H1 (cell line): ENCODE results near the gene KRT17.

Experiments used
- ATF2 ChIP-seq: IDR thresholded peaks from 2 replicates; pipeline ENCODE4 v1.6.1; 2012; ENCODE audit warnings: low read length, inconsistent platforms
- BACH1 ChIP-seq: IDR thresholded peaks from 2 replicates; pipeline ENCODE4 v1.6.1; 2012; ENCODE audit warnings: low read length, improper control_type of control experiment
- EZH2 ChIP-seq: fragments of 200-600 bp; sonication (generic); IDR thresholded peaks from 2 replicates; pipeline ENCODE4 v1.7.1; 2012; ENCODE audit warnings: low read depth, mild to moderate bottlenecking, moderate library complexity, low read length, inconsistent platforms; ENCODE audit not compliant: severe bottlenecking
- JUND ChIP-seq: IDR thresholded peaks from 2 replicates; pipeline ENCODE4 v1.6.1; 2011; ENCODE audit warnings: mild to moderate bottlenecking, improper control_type of control experiment, low read length
- KDM5A ChIP-seq: fragments of 200-600 bp; IDR thresholded peaks from 2 replicates; pipeline ENCODE4 v1.7.1; 2012; ENCODE audit warnings: mild to moderate bottlenecking, low read length, inconsistent platforms, mixed read lengths
- MAFK ChIP-seq: IDR thresholded peaks from 2 replicates; pipeline ENCODE4 v1.6.1; 2012; ENCODE audit warnings: low read depth, mild to moderate bottlenecking, improper control_type of control experiment, low read length
- POLR2A ChIP-seq, 2 experiments: IDR thresholded peaks; 1 replicate in 1 of 2; 2 replicates in 1 of 2; pipeline ENCODE4 v1.6.1; 2011; ENCODE audit warnings: low read depth in 2 of 2, low read length in 2 of 2, mild to moderate bottlenecking in 2 of 2; ENCODE audit errors: control extremely low read depth in 1 of 2
- RAD21 ChIP-seq, 2 experiments: IDR thresholded peaks in 1 of 2; conservative IDR thresholded peaks in 1 of 2; 2 replicates each; pipeline ENCODE4 v1.6.1; 2011; ENCODE audit warnings: low read depth in 2 of 2, low read length in 2 of 2, improper control_type of control experiment in 1 of 2, inconsistent platforms in 1 of 2, mild to moderate bottlenecking in 1 of 2, moderate library complexity in 1 of 2
- RXRA ChIP-seq: IDR thresholded peaks from 2 replicates; pipeline ENCODE4 v1.6.1; 2011; ENCODE audit warnings: low read depth, mild to moderate bottlenecking, low read length, moderate library complexity; ENCODE audit not compliant: insufficient read depth
- SIRT6 ChIP-seq: IDR thresholded peaks from one replicate; pipeline ENCODE4 v1.7.1; 2012; ENCODE audit warnings: low read length, inconsistent platforms
- ZNF274 ChIP-seq: IDR thresholded peaks from 2 replicates; pipeline ENCODE4 v1.7.0; 2012; ENCODE audit warnings: low read length, borderline replicate concordance; ENCODE audit errors: extremely low read depth
- TF ChIP-seq, protein P1 (sequence below), 3 experiments: IDR thresholded peaks; 1 replicate in 2 of 3; 2 replicates in 1 of 3; pipeline versions ENCODE4 v1.5.1 to v1.6.1; 2011; ENCODE audit warnings: low read length in 3 of 3, mild to moderate bottlenecking in 3 of 3, inconsistent platforms in 2 of 3, low read depth in 1 of 3, moderate library complexity in 1 of 3; ENCODE audit not compliant: insufficient read depth in 1 of 3; ENCODE audit errors: control extremely low read depth in 1 of 3

- TF ChIP-seq, protein P1, sequence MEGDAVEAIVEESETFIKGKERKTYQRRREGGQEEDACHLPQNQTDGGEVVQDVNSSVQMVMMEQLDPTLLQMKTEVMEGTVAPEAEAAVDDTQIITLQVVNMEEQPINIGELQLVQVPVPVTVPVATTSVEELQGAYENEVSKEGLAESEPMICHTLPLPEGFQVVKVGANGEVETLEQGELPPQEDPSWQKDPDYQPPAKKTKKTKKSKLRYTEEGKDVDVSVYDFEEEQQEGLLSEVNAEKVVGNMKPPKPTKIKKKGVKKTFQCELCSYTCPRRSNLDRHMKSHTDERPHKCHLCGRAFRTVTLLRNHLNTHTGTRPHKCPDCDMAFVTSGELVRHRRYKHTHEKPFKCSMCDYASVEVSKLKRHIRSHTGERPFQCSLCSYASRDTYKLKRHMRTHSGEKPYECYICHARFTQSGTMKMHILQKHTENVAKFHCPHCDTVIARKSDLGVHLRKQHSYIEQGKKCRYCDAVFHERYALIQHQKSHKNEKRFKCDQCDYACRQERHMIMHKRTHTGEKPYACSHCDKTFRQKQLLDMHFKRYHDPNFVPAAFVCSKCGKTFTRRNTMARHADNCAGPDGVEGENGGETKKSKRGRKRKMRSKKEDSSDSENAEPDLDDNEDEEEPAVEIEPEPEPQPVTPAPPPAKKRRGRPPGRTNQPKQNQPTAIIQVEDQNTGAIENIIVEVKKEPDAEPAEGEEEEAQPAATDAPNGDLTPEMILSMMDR (IDR thresholded peaks at IDR 0.05; ENCODE audit: control extremely low read depth in 1 of 3, insufficient read depth in 1 of 3, low read depth in 1 of 3, low read length in 3 of 3): no peak
- TF ChIP-seq RXRA (no peak), JUND (no peak), KDM5A (no peak), ZNF274 (no peak), RAD21 (IDR thresholded peaks at IDR 0.05 in 1 of 2, conservative IDR thresholded peaks at IDR 0.05 in 1 of 2; ENCODE audit: low read depth in 2 of 2, low read length in 2 of 2) (no peak), POLR2A (IDR thresholded peaks at IDR 0.05; ENCODE audit: control extremely low read depth in 1 of 2, low read depth in 2 of 2, low read length in 2 of 2) (no peak), SIRT6 (no peak), ATF2 (no peak), MAFK (no peak), BACH1 (no peak), EZH2 (no peak)
Observed at GRCh38 chr17:41613277-41614082, 10.9 kb downstream of the KRT17 start.
